Stimulated activated CD8-positive, alpha-beta memory T cell treated with anti-CD3 and anti-CD28 coated beads, Interleukin-4, amount 100 ng/mL, for 4 hours (primary cell): Measurements from ENCODE around the gene DNAH11.
"Not testable (repeated sequence)": the region's sequence is repeated elsewhere in the genome, so short reads cannot be mapped to it uniquely, and the experiment has no call there.

Experiments
- DNase-seq, 2 donors: peaks; one replicate each; pipeline ENCODE4 v3.0.0-alpha.2; 2020; ENCODE audit warnings: low read depth in 2 of 2, low spot score in 1 of 2

Gene DNAH11

DNA sequence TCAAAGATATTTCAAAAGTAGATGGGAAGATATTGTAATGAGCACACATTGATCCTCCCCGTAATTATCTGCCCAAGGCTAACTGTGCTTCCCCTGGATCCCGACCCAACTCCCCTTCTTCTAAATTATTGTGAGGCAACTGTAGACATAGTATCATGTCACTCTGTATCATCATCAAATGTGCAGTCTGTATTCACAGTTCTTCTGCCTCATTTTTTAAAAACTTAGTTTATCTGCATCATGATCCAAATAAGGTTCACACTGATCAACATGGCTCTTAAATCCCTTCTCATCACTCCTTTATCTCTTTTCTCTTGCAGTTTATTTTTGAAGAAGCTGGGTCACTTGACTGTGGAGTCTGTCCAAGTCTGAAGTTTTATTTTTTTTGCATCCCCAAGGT lies 375.4 kb downstream of the DNAH11 start:
- no peak for DNase-seq

GRCh38 chr7:21920936-21921335 lies 378.1 kb downstream of the DNAH11 start:
- DNase-seq: no peak

DNA sequence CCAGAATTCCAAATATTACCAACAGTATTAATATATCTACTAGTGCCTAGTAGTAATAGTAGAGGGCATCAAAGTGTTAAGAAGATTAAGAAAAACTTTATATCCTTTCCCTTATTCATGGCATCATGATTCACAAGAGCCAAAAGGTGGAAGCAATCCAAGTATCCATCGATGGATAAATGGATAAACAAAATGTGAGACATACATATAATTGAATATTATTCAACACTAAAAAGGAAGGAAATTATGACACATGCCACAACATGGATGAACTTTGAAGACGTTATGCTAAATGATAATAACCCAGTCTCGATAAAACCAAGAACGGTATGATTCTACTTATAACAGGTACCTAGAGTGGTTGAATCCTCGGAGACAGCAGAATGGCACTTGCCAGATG lies 379.8 kb downstream of the DNAH11 start:
- DNase-seq: no peak

- DNase-seq: no peak
These were observed 380.8 kb downstream of the DNAH11 start for GRCh38 chr7:21923658-21924057.

GRCh38 chr7:21926448-21926847 lies 383.6 kb downstream of the DNAH11 start:
- no peak for DNase-seq

- DNase-seq: no peak
These were observed 384.9 kb downstream of the DNAH11 start for GRCh38 chr7:21927693-21928092.

GRCh38 chr7:21933293-21933692 lies 390.5 kb downstream of the DNAH11 start:
- DNase-seq: not testable (repeated sequence)

DNA sequence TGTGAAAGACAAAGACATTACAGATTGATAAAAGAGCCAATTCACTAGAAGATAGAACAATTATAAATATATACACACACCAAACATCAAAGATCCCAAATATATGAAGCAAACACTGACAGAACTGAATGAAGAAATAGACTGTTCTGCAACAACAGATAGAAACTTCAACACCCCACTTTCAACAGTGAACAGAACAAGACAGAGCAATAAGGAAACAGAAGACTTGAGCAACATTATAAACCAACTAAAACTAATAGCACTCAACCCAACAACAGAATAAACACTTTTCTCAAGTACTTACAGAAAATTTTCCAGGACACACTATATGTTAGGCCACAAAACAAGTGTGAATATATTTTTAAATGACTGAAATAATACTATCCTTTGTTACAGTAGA lies 392.0 kb downstream of the DNAH11 start:
- DNase-seq: no peak

- DNase-seq: no peak
These were observed 395.6 kb downstream of the DNAH11 start for GRCh38 chr7:21938463-21938862.

- DNase-seq: no peak
These were observed 396.5 kb downstream of the DNAH11 start for GRCh38 chr7:21939136-21939857.

DNA sequence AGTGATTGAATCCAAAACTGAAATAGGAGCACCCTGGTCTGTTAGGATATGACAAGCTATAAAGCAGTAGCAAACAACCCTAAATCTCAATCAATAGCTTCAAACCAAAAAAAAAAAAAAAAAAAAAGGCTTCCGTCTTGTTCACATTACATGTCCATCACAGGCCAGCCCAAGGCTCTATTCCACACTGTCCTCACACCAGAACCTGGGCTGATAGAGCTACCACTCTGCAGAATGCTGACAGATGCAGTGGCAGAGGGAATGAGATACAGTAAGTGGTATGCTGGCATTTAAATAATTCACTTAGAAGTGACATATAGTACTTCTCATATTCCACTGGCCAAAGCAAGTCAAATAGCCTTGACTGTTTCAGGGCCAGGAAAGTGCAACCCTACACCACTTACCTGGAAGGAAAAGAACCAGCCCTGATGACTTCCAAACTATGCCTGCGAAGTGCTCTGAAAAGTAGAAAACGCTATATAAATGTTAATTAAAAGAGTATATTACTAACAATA lies 397.1 kb downstream of the DNAH11 start:
- no peak for DNase-seq

DNA sequence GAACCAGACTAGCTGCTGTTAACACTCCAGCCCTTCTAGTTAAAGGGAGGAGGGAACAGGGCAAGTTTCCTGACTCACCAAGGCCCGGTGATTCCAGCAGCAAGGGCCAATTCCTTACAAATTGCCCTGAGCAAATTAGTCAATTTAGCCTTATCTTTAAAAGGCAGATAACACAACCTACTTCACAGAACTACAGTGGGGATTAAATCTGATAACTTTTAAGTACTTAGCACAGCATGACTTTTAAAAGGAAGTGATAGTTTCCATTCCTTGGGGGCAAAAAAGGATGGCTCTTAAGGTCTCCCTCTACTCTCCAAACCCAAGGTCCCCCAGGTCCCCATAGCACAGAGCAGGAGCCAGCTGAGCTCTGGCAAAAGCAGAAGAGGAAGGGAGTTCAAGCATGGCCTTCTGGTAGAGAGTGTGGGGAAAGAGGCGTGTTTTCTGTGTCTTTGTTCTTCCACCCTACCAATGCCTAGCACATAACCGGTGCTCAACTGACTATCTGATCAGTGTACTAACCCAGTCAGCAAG lies 398.8 kb downstream of the DNAH11 start:
- no peak for DNase-seq

GRCh38 chr7:21942955-21943354 lies 400.1 kb downstream of the DNAH11 start:
- DNase-seq: no peak

- no peak for DNase-seq
These were observed 400.6 kb downstream of the DNAH11 start for GRCh38 chr7:21943436-21943835.

GRCh38 chr7:21944616-21945453 lies 402.0 kb downstream of the DNAH11 start:
- no peak for DNase-seq

DNA sequence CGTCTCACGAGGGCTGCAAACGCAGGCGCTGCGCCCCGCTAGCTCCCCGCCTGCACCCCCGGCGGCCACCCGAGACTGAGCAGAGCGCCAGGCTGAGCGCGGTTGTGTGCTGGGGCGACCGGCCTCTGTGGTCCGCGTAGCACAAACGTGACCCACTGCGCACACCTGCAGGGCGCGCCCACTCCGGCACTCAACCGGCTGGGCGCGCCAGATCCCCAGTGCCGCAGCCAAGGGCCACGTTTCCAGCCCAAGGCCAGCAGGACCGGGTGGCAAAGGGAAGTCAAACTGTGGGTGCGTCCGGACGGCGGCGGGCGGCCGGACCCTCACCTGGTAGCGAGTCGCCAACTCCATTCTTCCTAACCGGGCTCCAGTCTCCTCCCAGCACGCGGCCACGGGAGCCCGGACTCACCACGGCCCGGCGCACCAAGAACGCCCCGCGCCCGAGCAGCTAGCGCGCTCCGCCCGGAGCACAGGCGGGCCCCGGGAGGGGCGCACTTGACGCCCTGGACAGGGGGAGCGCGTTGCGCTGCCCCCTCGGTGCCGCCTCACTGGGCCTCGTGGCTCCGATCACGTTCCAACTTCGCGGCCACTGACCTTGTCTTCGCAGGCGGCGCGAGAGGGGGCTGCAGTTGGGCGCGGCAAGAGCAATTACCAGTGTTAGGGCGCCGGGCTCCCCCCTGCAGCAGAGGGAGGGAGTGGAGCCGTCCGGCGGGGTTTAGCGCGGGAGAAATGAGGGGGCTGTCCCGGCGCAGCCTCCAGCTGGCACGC lies 402.8 kb downstream of the DNAH11 start, which contains the start of gene CDCA7L:
Gene CDCA7L (minus strand): TSS at position 446 of the 768 bp plus-strand sequence. CDS start 95 bp downstream, at position 351.
- no peak for DNase-seq

GRCh38 chr7:21946222-21946709 lies 403.4 kb downstream of the DNAH11 start:
- DNase-seq: no peak

- no peak for DNase-seq
These were observed 404.2 kb downstream of the DNAH11 start for GRCh38 chr7:21947056-21947455.

DNA sequence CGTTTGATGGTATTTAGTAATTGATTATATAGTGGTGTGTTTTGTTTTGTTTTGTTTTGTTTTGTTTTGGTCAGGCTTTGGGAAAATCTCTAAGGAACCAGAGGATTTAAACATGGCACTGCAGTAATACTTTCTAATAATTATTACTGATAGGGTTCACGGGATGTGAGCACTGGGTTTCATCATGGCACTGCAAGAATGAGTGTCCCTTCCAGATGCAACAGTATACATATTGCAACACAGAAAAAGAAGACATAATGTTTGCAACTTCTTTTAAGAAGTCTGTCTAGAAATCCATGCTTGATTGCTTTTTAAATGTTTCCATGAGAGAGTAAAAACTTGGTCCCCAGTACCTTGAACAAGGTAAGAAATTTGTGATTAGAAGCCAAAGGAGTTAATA lies 405.1 kb downstream of the DNAH11 start:
- DNase-seq: no peak

DNA sequence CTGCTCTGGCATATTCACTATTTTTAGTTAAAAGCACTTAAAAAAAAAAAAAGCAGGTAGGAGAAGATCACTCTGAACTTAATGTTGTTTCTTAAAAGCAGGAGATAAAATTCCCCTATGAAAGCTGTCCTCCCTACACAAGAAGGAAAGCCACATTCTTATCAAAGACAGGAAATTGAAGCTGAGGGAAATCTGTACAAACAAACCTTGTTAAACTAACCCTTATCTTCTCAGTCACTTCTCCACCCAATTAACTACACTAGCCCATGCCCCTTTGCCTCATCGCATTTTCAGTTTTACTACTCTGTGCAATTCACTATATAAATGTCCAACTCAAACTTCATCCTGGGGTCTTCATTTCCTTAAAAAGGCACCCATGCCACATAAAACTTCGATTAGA lies 405.5 kb downstream of the DNAH11 start:
- no peak for DNase-seq
